K562 (cell line): Measurements from ENCODE around the gene MICALL2. TPM values are rescaled to one million over a fixed set of nuclear protein-coding genes. Genes with fewer than 3 reads are reported as not detected.
A peak's percentile ranks its signal among the peaks of the same experiment; 100 is the strongest.

Experiments used
- ATAC-seq: fragments of 200-7000 bp; cut with Tn5 transposase; 3 replicates; pipeline ENCODE4 v1.9.1; 2020; ENCODE audit warnings: moderate library complexity
- BruUV-seq: library from RNA; stranded (reverse); fragments of 400-500 nt; replicated peaks from 2 replicates; lab custom pipeline; 2021; lab: Mats Ljungman, UMichigan
- CTCF ChIA-PET: fragments of 300-600 bp; formaldehyde crosslinking; extraction: SDS; loops from one replicate; lab custom pipeline; 2021; ENCODE audit warnings: low intra/inter-chr PET ratio; lab: Yijun Ruan, JAX
- POLR2A ChIA-PET: fragments of 300-600, 350-650 bp; sonication (Branson Sonifier 250); formaldehyde crosslinking; extraction: SDS; loops from one replicate; lab custom pipeline; 2021; ENCODE audit warnings: antibody characterized with exemption, inconsistent platforms; lab: Yijun Ruan, JAX
- DNase-seq, 4 experiments: peaks; one replicate each; pipeline versions ENCODE4 v3.0.0 to v3.0.0-alpha.2; 2011 to 2018; ENCODE audit warnings: low spot score in 3 of 4, mixed read lengths in 3 of 4; ENCODE audit errors: extremely low read depth in 1 of 4
- FAIRE-seq: peaks from 2 replicates; lab custom pipeline; 2011; peaks lifted over from hg19 to GRCh38; lab: Jason Lieb, UNC
- H2AFZ ChIP-seq: 2 replicates; pipeline ENCODE4 v1.6.0; 2011; ENCODE audit warnings: low read depth, low read length, control low read depth, inconsistent platforms
- H3K27ac ChIP-seq: fragments of 200-600 bp; 3 replicates; pipeline ENCODE4 v1.8.0; 2011; ENCODE audit warnings: low read depth, mild to moderate bottlenecking, control low read depth, inconsistent platforms, low read length, moderate library complexity, mixed read lengths; ENCODE audit errors: extremely low read depth
- H3K27me3 ChIP-seq, 2 experiments: fragments of 300-600 bp in 1 of 2; 2 replicates in 1 of 2; 3 replicates in 1 of 2; pipeline versions ENCODE4 v1.6.0 to v1.8.0; 2011; ENCODE audit warnings: inconsistent platforms in 2 of 2, low read length in 2 of 2, mild to moderate bottlenecking in 1 of 2, mixed read lengths in 1 of 2, moderate library complexity in 1 of 2; ENCODE audit not compliant: control insufficient read depth in 2 of 2, insufficient read depth in 2 of 2
- H3K36me3 ChIP-seq: fragments of 300-600 bp; 3 replicates; pipeline ENCODE4 v1.8.0; 2011; ENCODE audit warnings: mild to moderate bottlenecking, low read length, inconsistent platforms; ENCODE audit not compliant: control insufficient read depth, insufficient read depth
- H3K4me1 ChIP-seq, 2 experiments: fragments of 200-600 bp in 1 of 2; replicated peaks in 1 of 2; 2 replicates in 1 of 2; 3 replicates in 1 of 2; pipeline versions ENCODE4 v1.5.1 to v1.8.0; 2011; ENCODE audit warnings: inconsistent platforms in 2 of 2, low read length in 2 of 2, mild to moderate bottlenecking in 1 of 2, mixed read lengths in 1 of 2, moderate library complexity in 1 of 2; ENCODE audit not compliant: control insufficient read depth in 2 of 2, insufficient read depth in 2 of 2
- H3K4me2 ChIP-seq: 2 replicates; pipeline ENCODE4 v1.6.1; 2011; ENCODE audit warnings: low read length, control low read depth, inconsistent platforms, mixed read lengths; ENCODE audit not compliant: insufficient read depth
- H3K4me3 ChIP-seq: fragments of 200-600 bp; sonication (generic), shearing (Covaris generic); 2 replicates; pipeline ENCODE4 v1.5.1; 2016; ENCODE audit warnings: control low read depth, inconsistent platforms
- H3K79me2 ChIP-seq: fragments of 200-600 bp; 3 replicates; pipeline ENCODE4 v1.8.0; 2011; ENCODE audit warnings: low read length, inconsistent platforms; ENCODE audit not compliant: control insufficient read depth, insufficient read depth
- H3K9ac ChIP-seq, 2 experiments: 2 replicates each; pipeline versions ENCODE4 v1.6.0 to v1.6.1; 2011; ENCODE audit warnings: low read depth in 2 of 2, low read length in 2 of 2, control low read depth in 1 of 2, inconsistent platforms in 1 of 2, mild to moderate bottlenecking in 1 of 2, mixed read lengths in 1 of 2; ENCODE audit not compliant: insufficient read depth in 1 of 2
- H3K9me1 ChIP-seq: one replicate; pipeline ENCODE4 v1.6.0; 2011; ENCODE audit warnings: inconsistent platforms, mild to moderate bottlenecking, low read length, moderate library complexity; ENCODE audit not compliant: control insufficient read depth, insufficient read depth
- H3K9me3 ChIP-seq: replicated peaks from 2 replicates; pipeline ENCODE4 v1.5.1; 2011; ENCODE audit warnings: low read depth, low read length, inconsistent platforms; ENCODE audit not compliant: control insufficient read depth, insufficient read depth
- H4K20me1 ChIP-seq: replicated peaks from 2 replicates; pipeline ENCODE4 v1.6.1; 2011; ENCODE audit warnings: low read length, inconsistent platforms, mixed read lengths; ENCODE audit not compliant: control insufficient read depth, insufficient read depth
- MCM3 ChIP-seq: fragments of 450-650 bp; IDR thresholded peaks from 2 replicates; pipeline ENCODE4 v1.6.1; 2016
- MLLT1 ChIP-seq, 2 experiments: fragments of 450-650 bp; IDR thresholded peaks; 2 replicates each; pipeline ENCODE4 v1.6.1; 2016
- NFE2 ChIP-seq: IDR thresholded peaks from 2 replicates; pipeline ENCODE4 v1.6.1; 2014; ENCODE audit warnings: antibody characterized with exemption, low read depth
- THRB ChIP-seq: fragments of 450-650 bp; formaldehyde crosslinking; conservative IDR thresholded peaks from 2 replicates; pipeline ENCODE4 v1.4.0; 2022; ENCODE audit warnings: mild to moderate bottlenecking, missing genetic modification characterization
- TSC22D4 ChIP-seq: fragments of 450-650 bp; IDR thresholded peaks from 2 replicates; pipeline ENCODE4 v1.6.1; 2016; ENCODE audit warnings: missing genetic modification characterization, missing biosample characterization, control low read depth
- U2AF1 ChIP-seq: fragments of 200-400 bp; formaldehyde crosslinking; optimal IDR thresholded peaks from 2 replicates; pipeline ENCODE3; 2017; ENCODE audit warnings: mild to moderate bottlenecking, low read depth, low read length, moderate library complexity
- U2AF2 ChIP-seq: fragments of 200-400 bp; formaldehyde crosslinking; optimal IDR thresholded peaks from 2 replicates; pipeline ENCODE3; 2017; ENCODE audit warnings: low read depth, mild to moderate bottlenecking, low read length
- ZNF184 ChIP-seq: sonication (generic); formaldehyde crosslinking; IDR thresholded peaks from 2 replicates; pipeline ENCODE4 v1.5.0; 2020; ENCODE audit warnings: missing genetic modification reagents
- ZNF197 ChIP-seq: fragments of 200-800 bp; sonication (Bioruptor generic); IDR thresholded peaks from 2 replicates; pipeline ENCODE4 v1.6.1; 2016; ENCODE audit warnings: low read depth, missing genetic modification characterization, missing compliant biosample characterization
- WGBS: fragments of 100-300 bp; shearing (Covaris generic); methylation state at CpG from one replicate; pipeline ENCODE4 v1.1.6; 2016; ENCODE audit warnings: low coverage, mixed read lengths; ENCODE audit not compliant: insufficient coverage; ENCODE audit errors: missing lambda C conversion rate; 5-methylcytosine and 5-hydroxymethylcytosine counted together
- in situ Hi-C: fragments of 300-500 bp; cut with MboI; formaldehyde crosslinking; loops from 4 replicates; pipeline ENCODE4 v1.15.0; 2018; ENCODE audit warnings: inconsistent platforms, mixed read lengths
- intact Hi-C: fragments of 100-400 bp; cut with micrococcal nuclease; formaldehyde crosslinking; loops from 2 replicates; pipeline ENCODE4 v1.14.2; 2022
- polyA plus RNA-seq, 8 experiments: library from polyadenylated mRNA; depleted of rRNA in 4 of 8; stranded (reverse) in 5 of 8; unstranded in 3 of 8; fragments of >200 nt; fragmentation: Nextera tagmentation in 2 of 8; fragmentation: Illumina TruSeq in 1 of 8; extraction: Ambion mirVana in 2 of 8; extraction: Trizol in 1 of 8; gene quantifications; 2 replicates each; pipeline versions ENCODE4 v1.2.1 to v1.2.3, GENCODE V29; 2011 to 2014; ENCODE audit warnings: inconsistent platforms in 1 of 8, missing spikeins in 1 of 8
- total RNA-seq, 7 experiments: library from RNA; depleted of rRNA in 6 of 7; stranded (reverse); fragments of >200 nt in 6 of 7; fragmentation: Illumina TruSeq in 2 of 7; extraction: Trizol in 2 of 7; gene quantifications; 2 replicates each; pipeline versions ENCODE4 v1.2.1 to v1.2.3, GENCODE V29; 2011 to 2021; ENCODE audit warnings: low replicate concordance in 1 of 7
- TF ChIP-seq, protein P1 (sequence below): fragments of 250-450 bp; sonication (Bioruptor Pico); IDR thresholded peaks from 2 replicates; pipeline ENCODE4 v1.5.0; 2021
- TF ChIP-seq, protein P2 (sequence below): fragments of 200-800 bp; sonication (Bioruptor generic); IDR thresholded peaks from 2 replicates; pipeline ENCODE4 v1.6.1; 2017; ENCODE audit warnings: missing genetic modification characterization, missing compliant biosample characterization
- TF ChIP-seq, protein P3 (sequence below): fragments of 250-450 bp; sonication (Bioruptor Pico); IDR thresholded peaks from 2 replicates; pipeline ENCODE4 v1.5.1; 2021; ENCODE audit warnings: mild to moderate bottlenecking
- TF ChIP-seq, protein P4 (sequence below), 2 experiments: fragments of 200-800 bp in 1 of 2; sonication (Bioruptor generic) in 1 of 2; sonication (generic) in 1 of 2; formaldehyde crosslinking in 1 of 2; IDR thresholded peaks in 1 of 2; conservative IDR thresholded peaks in 1 of 2; 2 replicates each; pipeline versions ENCODE4 v1.5.0 to v1.6.1; 2016 to 2020; ENCODE audit warnings: missing compliant biosample characterization in 1 of 2, missing genetic modification characterization in 1 of 2, missing genetic modification reagents in 1 of 2

Gene MICALL2
- total and polyA plus RNA-seq, 9 of the 15 experiments (the other 6 are each of a cell fraction or from before 2014, with no cell fraction given): 1.8 to 103 (median 17.0) TPM

DNA sequence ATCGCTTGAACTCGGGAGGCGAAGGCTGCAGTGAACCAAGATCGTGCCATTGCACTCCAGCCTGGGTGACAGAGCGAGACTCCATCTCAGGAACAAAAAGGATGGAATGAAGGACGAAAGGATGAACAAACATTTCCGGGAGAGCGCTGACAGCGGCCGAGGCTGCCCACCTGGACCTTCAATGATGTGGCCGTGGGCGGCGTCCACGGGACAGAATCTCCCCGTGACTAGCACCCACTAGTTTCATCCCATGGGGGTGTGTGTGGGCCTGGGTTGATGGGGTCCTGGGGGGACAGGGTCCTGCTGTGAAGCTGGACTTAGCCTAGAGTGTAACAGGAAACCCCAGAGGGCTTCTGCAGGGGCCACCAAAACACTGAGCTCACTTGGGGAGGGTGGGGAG is 32.8 kb downstream of the MICALL2 start:
- DNase-seq: no peak
- in situ Hi-C loops (no loop called here), intact Hi-C loops (no loop called here)
- no peak overlapping the region for H3K4me3 ChIP-seq
- H3K4me1 ChIP-seq: peaks cover 13 to 55% of the 10 kb centered on the region in 2 experiments; a peak in 4 of 5 replicates
- ChIA-PET CTCF (no interaction called here), POLR2A (interaction anchor here (0.7 to 1.8 kb wide), 3 partner anchors 30 to 233 kb away, joined by 3 to 6 read pairs (median 3); no protein-coding TSS in a partner anchor)
- no peak overlapping the region for H3K4me2 ChIP-seq
- no TSS peak for BruUV-seq
- 72% methylated on average over 15 of the region's 15 CpGs for WGBS
- no peak overlapping the region for H2AFZ ChIP-seq
- FAIRE-seq: no peak
- no peaks in the 10 kb centered on the region for H4K20me1 ChIP-seq
- 0 out of 4 replicates have a peak overlapping the region, but pooled peaks of 1 of the 2 experiments have one; percentile 17 for H3K9ac ChIP-seq
- ATAC-seq: no peak
- no peak overlapping the region for H3K27ac ChIP-seq
- H3K36me3 ChIP-seq: no peaks in the 10 kb centered on the region
- no peaks in the 10 kb centered on the region for H3K9me3 ChIP-seq
- peaks cover 0 to 5% of the 10 kb centered on the region in 2 experiments; a peak in 2 of 5 replicates for H3K27me3 ChIP-seq
- no peaks in the 10 kb centered on the region for H3K9me1 ChIP-seq
- no peaks in the 10 kb centered on the region for H3K79me2 ChIP-seq
- TF ChIP-seq MCM3 (no peak), TSC22D4 (tag) (no peak), THRB (CRISPR knock-in tag) (no peak), U2AF2 (no peak), U2AF1 (no peak), MLLT1 (IDR thresholded peaks at IDR 0.05) (no peak), NFE2 (no peak), ZNF184 (no peak), ZNF197 (no peak)
- TF ChIP-seq, protein P1, sequence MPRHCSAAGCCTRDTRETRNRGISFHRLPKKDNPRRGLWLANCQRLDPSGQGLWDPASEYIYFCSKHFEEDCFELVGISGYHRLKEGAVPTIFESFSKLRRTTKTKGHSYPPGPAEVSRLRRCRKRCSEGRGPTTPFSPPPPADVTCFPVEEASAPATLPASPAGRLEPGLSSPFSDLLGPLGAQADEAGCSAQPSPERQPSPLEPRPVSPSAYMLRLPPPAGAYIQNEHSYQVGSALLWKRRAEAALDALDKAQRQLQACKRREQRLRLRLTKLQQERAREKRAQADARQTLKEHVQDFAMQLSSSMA (CRISPR knock-in tag): no peak
- TF ChIP-seq, protein P2, sequence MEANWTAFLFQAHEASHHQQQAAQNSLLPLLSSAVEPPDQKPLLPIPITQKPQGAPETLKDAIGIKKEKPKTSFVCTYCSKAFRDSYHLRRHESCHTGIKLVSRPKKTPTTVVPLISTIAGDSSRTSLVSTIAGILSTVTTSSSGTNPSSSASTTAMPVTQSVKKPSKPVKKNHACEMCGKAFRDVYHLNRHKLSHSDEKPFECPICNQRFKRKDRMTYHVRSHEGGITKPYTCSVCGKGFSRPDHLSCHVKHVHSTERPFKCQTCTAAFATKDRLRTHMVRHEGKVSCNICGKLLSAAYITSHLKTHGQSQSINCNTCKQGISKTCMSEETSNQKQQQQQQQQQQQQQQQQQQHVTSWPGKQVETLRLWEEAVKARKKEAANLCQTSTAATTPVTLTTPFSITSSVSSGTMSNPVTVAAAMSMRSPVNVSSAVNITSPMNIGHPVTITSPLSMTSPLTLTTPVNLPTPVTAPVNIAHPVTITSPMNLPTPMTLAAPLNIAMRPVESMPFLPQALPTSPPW: no peak
- TF ChIP-seq, protein P3, sequence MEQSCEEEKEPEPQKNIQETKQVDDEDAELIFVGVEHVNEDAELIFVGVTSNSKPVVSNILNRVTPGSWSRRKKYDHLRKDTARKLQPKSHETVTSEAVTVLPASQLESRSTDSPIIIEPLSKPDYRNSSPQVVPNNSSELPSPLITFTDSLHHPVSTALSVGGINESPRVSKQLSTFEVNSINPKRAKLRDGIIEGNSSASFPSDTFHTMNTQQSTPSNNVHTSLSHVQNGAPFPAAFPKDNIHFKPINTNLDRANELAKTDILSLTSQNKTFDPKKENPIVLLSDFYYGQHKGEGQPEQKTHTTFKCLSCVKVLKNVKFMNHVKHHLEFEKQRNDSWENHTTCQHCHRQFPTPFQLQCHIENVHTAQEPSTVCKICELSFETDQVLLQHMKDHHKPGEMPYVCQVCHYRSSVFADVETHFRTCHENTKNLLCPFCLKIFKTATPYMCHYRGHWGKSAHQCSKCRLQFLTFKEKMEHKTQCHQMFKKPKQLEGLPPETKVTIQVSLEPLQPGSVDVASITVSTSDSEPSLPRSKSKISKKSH: no peak
- TF ChIP-seq, protein P4, sequence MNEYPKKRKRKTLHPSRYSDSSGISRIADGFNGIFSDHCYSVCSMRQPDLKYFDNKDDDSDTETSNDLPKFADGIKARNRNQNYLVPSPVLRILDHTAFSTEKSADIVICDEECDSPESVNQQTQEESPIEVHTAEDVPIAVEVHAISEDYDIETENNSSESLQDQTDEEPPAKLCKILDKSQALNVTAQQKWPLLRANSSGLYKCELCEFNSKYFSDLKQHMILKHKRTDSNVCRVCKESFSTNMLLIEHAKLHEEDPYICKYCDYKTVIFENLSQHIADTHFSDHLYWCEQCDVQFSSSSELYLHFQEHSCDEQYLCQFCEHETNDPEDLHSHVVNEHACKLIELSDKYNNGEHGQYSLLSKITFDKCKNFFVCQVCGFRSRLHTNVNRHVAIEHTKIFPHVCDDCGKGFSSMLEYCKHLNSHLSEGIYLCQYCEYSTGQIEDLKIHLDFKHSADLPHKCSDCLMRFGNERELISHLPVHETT (CRISPR knock-in tag; conservative IDR thresholded peaks at IDR 0.05 in 1 of 2, IDR thresholded peaks at IDR 0.05 in 1 of 2): no peak
